Epithelial cell of prostate (primary cell): ENCODE data around the gene MT2A.
A peak's percentile ranks its signal among the peaks of the same experiment; 100 is the strongest.

Source experiments
- DNase-seq: peaks from one replicate; pipeline ENCODE4 v3.0.0-alpha.2; 2011; ENCODE audit warnings: low read depth, low spot score
- H3K27ac ChIP-seq: fragments of 450-650 bp; 2 replicates; pipeline ENCODE4 v1.5.1; 2017; ENCODE audit warnings: mild to moderate bottlenecking

MT2A gene

DNA sequence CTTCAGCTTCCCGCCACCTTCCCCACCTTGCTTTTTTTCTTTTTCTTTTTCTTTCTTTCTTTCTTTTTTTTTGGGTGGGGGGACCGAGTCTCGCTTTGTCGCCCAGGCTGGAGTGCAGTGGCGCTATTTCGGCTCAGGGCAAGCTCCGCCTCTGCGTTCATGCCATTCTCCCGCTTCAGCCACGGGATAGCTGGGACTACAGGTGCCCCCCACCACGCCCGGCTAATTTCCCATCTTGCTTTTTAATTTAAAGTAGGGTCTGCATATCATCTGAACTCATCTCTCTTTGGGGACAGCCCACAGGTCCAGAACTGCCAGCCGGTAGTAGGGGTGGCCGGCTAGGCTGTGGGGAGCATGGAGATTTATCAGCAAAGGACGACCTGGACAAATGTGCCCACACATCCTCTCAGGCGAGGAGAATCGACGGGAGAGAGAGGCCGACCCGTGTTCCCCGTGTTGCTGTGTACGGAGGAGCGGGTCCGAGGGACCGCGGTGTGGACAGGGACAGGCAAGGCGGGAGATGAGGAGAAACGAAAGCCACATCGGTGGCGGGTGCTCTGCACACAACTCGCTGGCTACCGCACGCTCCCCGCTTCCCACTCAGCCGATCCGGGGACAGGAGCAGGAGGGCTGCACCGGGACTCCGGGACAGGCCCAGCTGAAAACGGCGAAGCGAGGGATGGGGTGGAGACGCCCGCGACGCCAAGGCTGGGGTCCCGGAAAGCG is 26.5 kb downstream of the MT2A start:
- no peak for DNase-seq
- H3K27ac ChIP-seq: no peak overlapping the region

DNA sequence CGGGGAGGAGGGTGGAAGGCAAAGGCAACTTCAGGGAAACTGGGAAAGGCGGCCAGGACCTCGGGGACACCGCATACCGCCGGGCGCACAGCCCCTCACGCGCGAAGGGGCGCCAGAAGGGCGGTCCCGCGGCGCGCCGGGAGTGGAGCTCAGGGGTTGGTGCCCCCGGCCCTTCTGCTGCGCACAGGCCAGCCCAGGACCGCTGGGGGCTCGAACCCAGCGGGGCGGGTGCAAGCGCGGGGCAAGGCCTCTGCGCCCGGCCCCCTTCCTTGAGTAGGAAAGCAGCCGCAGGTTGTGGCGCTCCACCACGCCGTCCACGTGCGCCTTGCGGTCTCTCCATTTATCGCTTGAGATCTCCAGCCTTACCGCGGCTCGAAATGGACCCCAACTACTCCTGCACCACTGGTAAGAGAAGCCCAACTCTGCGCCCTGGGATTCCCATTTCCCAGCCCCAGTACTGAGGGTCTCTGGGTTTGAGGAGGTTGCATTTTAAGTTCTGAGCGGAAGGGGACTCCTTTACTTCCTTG is 27.1 kb downstream of the MT2A start:
- no peak for DNase-seq
- no peak overlapping the region for H3K27ac ChIP-seq

DNA sequence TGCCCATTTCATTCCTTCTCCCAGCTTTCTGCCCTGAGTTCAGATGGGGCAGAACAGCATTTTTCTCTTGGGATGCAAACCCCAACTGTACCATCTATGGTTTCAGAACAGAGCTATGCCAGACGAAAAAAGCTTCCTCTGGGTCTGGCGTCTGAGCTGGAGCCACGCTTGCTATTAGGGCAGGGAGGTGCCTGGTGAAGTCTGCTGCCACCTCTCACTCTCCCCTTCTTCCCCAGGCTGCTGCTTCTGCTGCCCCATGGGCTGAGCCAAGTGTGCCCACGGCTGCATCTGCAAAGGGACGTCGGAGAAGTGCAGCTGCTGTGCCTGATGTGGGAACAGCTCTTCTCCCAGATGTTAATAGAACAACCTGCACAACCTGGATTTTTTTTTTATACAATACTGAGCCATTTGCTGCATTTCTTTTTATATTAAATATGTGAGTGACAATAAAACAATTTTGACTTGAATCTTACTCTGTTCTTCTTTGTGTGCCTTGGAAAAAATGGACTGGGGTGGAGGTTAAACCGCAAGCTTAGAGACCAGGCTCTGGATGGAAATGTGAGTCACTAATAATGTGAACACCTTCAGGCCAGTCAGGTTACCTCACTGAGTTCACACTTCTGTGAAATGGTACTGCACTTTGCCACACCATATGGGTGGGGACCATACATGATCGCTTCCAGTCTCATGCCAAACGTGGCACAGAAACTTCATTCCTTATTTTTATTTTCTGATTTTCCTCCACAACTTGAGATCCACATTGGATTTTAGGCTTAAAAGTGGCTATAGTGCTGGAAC is 28.4 kb downstream of the MT2A start:
- no peak overlapping the region for H3K27ac ChIP-seq
- no peak for DNase-seq

DNA sequence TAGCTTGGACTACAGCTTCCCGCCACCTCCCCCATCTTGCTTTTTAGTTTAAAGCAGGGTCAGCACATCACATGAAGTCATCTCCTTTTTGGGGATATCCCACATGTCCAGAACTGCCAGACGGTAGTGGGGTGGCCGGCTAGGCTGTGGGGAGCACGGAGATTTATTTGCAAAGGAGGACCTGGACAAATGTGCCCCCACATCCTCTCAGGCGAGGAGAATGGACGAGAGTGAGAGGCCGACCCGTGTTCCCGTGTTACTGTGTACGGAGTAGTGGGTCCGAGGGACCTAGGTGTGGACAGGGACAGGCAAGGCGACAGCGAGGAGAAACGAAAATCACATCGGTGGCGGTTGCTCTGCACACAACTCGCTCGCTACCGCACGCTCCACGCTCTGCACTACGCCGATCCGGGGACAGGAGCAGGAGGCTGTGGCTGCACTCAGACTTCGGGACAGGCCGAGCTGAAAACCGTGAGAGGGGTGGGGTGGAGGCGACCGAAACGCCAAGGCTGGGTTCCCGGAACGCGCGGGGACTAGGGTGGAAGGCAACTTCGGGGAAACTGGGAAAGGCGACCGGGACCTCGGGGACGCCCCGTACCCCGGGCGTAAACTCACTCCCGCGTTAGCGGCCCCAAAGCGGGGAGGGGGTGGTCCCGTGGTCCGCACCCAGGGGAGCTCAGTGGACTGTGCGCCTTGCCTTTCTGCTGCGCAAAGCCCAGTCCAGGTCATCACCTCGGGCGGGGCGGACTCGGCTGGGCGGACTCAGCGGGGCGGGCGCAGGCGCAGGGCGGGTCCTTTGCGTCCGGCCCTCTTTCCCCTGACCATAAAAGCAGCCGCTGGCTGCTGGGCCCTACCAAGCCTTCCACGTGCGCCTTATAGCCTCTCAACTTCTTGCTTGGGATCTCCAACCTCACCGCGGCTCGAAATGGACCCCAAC is 29.7 kb downstream of the MT2A start, which contains the start of gene MT1A:
Gene MT1A (plus strand): TSS at position 853 of the 937 bp plus-strand sequence. CDS start 73 bp downstream, at position 926.
- H3K27ac ChIP-seq: no peak within 1 kb of the TSS
- DNase-seq: no peak

DNA sequence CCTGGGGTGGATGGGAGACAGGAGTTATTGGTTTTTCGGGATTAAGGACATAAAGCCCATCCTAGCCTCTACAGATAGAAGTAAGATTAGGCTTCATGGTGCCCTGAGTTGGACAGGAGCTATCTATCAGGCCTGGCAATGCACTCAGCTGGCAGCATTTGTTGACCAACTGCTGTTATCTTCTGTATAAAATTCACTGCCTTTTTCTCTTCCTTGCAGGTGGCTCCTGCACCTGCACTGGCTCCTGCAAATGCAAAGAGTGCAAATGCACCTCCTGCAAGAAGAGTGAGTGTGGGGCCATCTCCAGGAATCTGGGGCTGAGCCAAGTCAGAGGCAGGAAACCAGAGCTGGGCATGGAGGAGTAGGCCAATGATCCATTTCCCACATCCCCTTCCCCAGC is 30.7 kb downstream of the MT2A start:
- DNase-seq: no peak
- H3K27ac ChIP-seq: no peak overlapping the region

DNA sequence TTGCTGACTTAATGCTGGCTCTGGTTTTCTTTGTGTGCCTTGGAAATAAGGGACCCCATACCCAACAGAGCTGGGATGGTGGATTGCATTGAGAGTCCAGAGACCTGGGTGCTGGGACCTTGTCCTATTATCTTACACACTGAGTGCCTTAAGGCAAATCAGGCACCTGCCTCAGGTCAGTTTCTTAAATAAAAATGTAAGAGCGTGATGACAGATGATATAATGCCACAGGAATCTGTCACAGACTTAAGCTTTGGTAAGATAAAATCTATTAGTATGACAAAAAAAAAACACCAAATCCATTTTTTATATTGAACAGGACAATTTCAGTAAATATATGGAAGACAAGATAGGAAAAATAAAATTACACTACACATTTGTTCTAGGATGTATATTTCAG is 31.7 kb downstream of the MT2A start:
- no peak for DNase-seq
- no peak overlapping the region for H3K27ac ChIP-seq

DNA sequence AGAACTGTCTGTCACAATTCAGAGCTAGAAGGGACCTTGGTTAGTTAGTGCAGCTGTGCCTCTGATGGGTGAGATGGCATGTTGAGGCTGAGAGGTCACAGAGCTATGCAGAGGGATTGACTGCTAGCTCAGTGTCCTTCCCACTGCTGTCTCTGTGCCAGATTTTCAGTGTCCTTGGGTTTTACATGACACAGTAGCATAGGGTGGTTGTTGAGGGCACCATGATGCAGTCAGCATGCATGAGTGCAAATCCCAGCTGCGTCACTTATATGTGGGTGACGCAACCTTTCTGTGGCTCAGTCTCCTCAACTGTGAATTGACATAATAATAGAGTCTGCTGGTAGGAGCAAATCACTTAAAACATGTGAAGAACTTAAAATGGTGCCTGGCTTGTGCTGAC is 32.8 kb downstream of the MT2A start:
- DNase-seq: no peak
- H3K27ac ChIP-seq: no peak overlapping the region

DNA sequence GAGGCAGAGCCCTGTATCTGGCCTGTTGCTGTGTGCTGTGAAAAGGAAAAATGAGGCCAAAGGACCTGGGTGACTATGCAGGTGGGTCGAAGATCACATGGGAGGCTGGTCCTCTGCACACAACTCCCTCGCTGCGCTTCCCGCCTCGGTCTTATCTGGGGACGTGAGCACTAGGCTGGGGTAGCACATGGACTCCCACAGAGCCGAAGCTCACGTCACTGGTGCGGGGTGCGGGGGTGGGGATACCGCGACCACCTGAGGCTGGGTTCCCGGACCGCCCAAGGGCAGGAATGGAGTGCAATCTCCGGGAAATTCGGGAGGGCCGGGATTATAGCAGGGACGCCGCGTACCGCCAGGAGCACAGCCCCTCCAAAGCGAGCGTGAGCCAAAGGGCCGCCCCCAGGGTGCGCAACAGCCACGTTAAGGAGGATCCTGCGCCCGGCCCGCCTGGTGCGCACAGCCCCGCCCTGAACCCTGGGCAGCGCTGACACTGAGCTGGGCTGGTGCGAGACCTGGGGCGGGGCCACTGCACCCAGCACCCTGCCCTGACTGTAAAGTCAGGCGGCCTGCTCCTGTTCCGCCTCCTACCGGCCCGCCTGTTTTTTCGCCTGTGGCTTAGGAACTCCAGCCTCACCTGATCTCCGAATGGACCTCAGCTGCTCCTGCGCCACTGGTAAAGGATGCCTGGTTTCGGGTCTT is 34.8 kb downstream of the MT2A start:
- DNase-seq: no peak
- H3K27ac ChIP-seq: no peak overlapping the region

DNA sequence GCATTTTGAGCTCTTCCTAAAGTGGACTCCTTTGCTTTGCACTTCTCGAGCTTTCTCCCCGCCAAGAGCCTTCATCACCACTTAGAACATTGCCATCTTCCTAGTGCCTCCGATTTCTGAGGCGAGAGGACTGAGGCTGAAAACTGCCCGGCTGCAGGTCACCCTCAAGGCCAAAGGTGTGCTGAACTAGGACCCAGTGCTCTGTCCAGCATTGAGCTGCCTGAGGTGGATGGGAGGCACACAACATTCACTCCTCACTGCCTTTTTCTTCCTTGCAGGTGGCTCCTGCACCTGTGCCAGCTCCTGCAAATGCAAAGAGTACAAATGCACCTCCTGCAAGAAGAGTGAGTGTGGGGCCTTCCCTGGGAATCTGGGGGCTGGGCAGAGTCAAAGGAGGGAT is 35.4 kb downstream of the MT2A start:
- DNase-seq: no peak
- H3K27ac ChIP-seq: no peak overlapping the region

DNA sequence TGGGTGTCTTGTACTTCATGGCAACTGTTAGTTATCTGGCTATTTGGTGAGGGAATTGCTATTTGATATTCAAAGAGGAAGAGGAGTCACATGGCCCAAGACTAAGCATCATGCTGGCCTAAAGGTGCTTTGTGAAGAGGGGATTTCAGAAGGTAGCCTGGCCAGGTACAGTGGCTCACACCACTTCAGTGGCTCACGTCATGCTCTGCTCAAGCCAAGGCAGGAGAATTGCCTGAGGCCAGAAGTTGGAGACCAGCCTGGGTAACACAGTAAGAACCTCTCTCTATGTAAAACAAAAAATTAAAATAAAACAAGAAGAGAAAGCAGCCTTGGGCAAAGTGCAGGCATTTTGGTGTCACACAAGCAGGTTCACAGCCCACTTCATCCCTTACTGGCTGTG is 36.9 kb downstream of the MT2A start:
- no peak overlapping the region for H3K27ac ChIP-seq

DNA sequence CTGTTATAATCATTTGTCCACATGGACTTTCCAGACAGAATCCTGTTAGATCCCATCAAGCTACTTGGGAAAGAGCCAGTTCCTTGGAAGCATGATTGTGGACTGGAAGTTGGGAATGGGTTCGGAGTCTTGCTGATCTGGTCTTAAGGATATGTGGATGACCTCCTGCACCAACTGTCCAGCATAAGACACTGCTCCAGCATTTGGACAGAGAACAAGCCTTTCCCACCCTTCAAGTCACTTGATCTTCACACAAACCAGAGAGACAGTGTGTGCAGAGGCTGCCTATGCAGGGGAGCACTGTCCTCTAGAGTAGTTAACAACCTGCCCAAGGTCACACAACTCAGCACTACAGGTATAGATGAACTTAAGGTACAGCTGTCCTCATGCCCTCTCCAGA is 37.5 kb downstream of the MT2A start:
- H3K27ac ChIP-seq: no peak overlapping the region
- no peak for DNase-seq

More for the DNA sequence above, 36.9 kb downstream of the MT2A start:
- DNase-seq: no peak

DNA sequence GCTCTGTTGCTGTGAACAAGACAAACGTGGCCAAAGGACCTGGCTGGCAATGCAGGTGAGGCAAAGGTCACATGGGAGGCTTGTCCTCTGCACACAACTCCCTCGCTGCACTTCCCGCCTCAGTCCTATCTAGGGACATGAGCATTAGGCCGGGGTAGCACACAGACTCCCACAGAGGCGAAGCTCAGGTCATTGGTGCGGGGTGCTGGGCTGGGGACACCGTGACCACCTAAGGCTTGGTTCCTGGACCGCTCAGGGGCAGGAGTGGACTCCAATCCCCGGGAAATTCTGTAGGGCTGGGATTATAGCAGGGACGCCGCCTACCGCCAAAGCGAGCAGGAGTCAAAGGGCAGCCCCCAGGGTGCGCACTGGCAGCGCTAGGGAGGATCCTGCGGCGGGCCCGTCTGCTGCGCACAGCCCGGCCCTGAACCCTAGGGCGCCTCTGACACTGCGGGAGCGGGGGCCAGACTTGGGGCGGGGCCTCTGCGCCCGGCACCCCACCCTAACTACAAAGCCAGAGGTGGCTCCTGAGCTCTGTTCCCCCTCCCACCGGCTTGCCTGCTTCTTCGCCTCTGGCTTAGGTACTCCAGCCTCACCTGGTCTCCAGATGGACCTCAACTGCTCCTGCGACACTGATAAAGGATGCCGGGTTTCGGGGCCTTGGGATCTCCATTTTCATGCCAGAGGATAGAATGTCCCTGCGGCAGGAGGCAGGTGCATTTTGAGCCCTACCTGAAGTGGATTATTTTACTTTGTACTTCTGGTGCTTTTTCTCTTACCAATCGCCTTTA is 39.5 kb downstream of the MT2A start:
- no peak overlapping the region for H3K27ac ChIP-seq
- no peak for DNase-seq

DNA sequence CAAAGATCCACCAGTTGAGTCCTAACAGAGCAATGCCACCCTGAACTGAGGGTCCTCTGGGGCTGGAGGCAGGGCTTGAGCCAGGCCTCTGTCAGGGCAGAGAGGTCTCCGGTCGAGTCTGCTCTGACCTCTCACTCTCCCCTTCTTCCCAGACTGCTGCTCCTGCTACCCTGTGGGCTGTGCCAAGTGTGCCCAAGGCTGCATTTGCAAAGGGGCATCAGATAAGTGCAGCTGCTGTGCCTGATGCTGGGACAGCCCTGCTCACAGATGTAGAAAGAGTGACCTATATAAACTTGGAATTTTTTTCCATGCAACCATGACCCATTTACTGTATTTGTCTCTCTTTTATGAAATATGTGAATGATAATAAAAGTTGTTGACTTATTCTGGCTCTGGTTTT is 40.9 kb downstream of the MT2A start:
- no peak overlapping the region for H3K27ac ChIP-seq
- DNase-seq: no peak

DNA sequence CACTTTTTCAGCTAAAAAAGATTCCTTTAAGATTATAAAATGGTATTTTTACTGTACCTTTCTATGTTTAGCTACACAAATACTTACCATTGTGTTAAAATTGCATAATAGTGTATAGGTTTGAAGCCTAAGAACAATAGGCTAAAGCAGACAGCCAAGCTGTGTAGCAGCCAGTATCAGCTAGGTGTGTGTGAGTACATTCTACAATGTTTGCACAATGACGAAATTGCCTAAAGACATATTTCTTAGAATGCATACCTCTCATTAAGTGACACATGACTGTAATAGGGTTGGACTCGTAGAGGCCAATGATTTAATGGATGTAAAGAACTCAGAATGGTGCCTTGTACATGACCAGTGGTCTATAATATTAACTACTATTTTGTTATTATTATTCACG is 41.4 kb downstream of the MT2A start:
- DNase-seq: peak; percentile 88
- no peak overlapping the region for H3K27ac ChIP-seq

DNA sequence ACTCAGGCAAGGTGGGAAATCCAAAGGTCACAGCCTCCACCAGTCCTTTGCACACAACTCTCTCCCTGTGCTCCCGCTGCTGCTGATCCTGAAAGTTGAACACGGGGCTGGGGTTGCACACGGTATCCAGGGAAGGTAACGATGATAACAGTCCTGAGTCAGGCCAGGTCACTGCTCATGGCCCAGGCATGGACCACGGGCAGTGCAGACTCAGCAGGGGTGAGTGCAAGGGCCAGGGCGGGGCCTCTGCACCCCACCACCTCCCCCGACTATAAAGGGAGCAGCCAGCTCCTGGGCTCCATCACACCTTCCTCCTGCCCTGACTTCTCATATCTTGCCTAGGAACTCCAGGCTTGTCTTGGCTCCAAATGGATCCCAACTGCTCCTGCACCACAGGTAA is 43.2 kb downstream of the MT2A start, which contains the start of gene MT1B:
Gene MT1B (plus strand): TSS at position 301 of the 400 bp plus-strand sequence. CDS start 68 bp downstream, at position 369.
- no peak within 1 kb of the TSS for H3K27ac ChIP-seq
- no peak for DNase-seq

DNA sequence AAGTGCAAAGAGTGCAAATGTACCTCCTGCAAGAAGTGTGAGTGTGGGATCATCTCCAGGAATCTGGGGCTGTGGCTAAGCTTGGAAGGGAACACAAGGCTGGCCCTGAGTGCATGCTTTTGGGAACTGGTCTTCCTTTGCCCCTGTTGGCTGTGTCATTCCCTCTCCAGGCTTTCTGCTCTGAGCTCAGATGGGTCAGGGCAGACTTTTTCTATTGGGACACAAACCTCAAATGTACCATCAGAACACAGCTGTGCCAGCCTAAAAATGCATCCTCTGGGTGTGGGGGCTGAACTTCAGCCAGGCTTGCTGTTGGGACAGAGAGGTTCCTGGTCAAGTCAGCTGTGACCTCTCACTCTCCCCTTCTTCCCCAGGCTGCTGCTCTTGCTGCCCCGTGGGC is 44.2 kb downstream of the MT2A start:
- no peak for DNase-seq
- no peak overlapping the region for H3K27ac ChIP-seq

DNA sequence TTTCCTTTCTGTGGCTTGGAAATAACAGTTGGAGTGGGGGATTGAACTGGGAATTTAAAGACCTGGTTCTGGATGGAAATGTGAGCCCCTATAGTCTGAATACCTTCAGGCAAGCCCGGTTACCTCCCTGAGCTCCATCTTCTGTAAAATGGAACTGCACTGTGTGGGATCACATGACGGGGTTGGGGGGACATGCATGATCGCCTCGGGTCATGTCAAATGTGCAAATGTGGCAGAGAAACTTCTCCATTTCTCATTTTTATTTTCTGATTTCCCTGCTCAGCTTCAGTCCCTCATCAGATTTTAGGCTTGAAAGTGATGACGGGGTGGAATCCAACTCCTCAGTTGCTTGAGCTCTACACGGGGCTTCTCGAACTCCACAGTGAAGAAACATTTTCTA is 44.8 kb downstream of the MT2A start:
- no peak overlapping the region for H3K27ac ChIP-seq
- no peak for DNase-seq

DNA sequence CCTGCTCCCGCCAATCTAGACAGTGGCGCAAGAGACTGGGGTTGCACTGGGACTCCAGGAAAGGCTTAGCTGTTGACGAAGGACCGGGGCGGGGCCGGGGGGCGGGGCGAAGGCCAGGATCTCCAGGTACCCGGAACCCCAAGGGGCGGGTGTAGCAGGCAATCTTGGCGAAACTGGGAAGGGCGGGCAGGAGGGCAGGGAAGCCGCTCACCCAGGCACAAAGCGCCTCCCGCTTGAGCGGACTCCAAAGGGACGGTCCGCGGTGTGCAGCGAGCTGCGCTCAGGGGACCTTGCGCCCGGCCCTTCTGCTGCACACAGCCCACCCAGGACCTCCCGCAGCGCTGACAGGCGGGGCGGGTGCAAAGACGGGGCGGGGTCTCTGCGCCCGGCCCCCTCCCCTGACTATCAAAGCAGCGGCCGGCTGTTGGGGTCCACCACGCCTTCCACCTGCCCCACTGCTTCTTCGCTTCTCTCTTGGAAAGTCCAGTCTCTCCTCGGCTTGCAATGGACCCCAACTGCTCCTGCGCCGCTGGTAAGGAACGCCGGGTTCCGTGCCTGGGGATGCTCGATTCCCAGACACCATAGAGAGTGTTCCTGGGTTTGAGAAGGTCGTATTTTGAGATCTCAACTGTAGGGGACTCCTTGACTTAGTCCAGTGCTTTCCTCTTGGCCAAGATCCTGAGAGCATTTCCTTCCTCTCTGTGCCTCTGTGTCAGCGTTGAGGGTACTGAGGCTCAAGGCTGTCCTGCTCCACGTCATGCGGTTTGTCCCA is 49.4 kb downstream of the MT2A start, which contains the start of gene MT1F:
Gene MT1F (plus strand): TSS at position 405 of the 772 bp plus-strand sequence. CDS start 100 bp downstream, at position 505.
- H3K27ac ChIP-seq: peak within 1 kb of the TSS; percentile 41
- DNase-seq: peak; percentile 31
